ENCODE results near the gene MYPN.

The MYPN gene

DNA sequence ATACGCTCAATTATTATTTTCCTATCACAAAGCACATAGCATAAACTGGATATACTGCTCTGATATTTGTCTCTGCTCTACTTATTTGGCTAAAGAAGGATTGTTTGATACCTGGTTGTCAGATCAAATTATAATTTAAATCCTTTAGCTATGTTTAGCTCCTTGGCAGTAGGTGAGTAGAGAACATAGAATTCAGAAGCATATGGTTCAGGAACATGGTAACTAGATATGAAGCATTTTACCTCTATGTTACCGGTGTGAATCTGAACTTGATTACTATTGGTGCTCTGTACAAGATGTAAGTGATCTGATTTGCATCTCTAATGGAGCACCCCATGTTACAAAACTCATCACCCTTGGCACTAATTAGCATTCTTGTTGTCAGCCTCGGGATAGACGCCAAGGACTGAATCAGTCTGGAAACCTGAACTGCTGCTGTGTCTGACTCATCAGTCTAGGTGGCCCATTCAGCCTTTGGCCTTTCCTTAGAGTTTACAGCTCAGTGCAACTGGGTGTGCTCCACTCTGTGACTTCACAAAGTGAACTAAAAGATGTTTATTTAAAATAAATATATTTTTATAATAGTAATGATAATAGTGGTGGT lies 12.3 kb upstream of the MYPN start:
- DNase-seq = peak; percentile 28

DNA sequence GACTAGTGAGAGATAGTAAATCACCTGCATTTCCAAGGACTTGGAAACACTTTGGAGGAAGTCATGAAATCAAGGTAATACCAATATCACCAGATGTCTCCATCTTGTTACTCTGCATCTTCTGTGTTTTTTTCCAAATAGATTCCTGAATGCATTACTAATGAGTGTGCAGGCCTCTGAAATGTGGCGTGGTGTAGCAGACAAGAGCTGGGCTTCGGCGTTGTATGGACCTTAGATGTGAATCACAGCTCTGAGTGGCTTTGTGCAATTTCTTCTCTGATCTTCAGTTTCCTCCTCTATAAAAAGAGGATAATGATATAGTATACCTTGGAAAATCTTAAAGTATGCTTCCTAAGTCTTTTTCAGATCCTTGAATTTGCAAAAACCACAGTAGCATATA lies 9.6 kb upstream of the MYPN start:
- DNase-seq = no peak

- no peak for DNase-seq
Measured at GRCh38 chr10:68101066-68101465, 8.2 kb upstream of the MYPN start.

GRCh38 chr10:68103261-68103878 lies 5.9 kb upstream of the MYPN start:
- no peak for DNase-seq

- no peak for DNase-seq
Measured at GRCh38 chr10:68103901-68104300, 5.4 kb upstream of the MYPN start.

DNA sequence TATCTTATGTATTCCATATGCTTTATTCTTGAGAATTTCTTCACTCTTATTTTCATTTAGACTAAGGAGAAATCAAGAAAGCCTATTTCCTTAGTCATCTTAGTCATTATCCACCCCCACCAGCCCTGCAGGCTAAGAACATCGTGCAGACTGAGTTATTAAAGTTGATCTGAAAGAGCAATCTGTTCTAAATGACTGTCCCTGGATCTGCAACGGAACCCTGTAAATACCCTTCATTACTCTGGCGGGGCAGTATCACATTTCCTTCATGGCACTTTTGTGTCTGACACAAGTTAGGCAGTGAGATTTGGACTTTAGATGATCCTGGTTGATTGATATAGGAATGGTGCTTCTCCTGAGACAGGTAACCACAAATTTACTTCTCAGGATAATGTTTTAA lies 3.5 kb upstream of the MYPN start:
- no peak for DNase-seq

DNA sequence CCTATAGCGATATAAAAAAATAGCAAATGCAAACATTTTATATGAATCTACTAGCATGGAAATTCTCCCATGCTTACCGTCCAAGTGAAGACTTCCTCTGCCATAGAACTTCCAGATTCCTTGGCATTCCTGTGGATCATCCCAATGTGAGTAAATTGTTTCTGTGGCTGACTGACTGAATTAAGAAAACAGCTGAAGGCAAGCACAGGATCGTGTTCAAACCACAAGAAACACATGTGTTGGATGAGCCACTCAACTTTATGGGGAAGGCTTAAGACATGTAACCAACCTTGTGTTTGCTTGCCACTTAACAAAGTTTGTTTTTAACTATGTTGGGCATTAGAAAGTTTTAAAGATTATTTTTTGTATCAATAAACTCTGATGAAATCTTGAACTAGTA lies 2.6 kb upstream of the MYPN start:
- DNase-seq = peak; percentile 25

- no peak for DNase-seq
Measured at GRCh38 chr10:68107651-68108050, 1.6 kb upstream of the MYPN start.

DNA sequence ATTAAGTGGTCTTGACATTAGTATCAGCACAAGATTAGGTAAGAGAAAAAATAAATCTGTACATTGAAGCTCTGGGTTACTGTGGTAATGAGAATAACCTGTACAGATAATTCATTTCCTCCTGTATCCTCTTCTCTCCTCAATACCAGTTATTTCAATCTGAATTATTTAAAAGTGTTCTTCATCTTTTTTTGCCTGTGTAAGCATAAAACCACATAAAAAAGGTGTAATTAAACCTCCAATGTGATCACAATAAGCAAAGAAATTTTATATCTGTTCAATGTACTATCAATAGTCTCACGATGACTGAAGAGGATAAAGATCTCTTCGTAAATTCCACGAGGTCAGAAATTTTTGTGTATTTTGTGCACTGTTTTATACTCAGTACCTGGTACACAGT lies 1.2 kb upstream of the MYPN start:
- no peak for DNase-seq

DNA sequence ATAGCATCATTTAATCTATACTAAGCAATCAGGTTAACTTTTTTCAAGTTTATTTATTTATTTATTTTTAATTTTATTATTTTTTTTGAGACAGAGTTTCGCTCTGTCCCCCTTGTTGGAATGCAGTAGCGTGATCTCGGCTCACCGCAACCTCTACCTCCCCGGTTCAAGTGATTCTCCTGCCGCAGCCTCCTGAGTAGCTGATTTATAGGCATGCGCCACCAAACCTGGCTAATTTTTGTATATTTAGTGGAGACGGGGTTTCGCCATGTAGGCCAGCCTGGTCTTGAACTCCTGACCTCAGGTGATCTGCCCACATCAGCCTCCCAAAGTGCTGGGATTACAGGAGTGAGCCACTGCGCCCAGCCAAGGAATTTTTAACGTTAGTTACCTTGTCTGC lies 635 bp upstream of the MYPN start:
- DNase-seq = no peak

DNA sequence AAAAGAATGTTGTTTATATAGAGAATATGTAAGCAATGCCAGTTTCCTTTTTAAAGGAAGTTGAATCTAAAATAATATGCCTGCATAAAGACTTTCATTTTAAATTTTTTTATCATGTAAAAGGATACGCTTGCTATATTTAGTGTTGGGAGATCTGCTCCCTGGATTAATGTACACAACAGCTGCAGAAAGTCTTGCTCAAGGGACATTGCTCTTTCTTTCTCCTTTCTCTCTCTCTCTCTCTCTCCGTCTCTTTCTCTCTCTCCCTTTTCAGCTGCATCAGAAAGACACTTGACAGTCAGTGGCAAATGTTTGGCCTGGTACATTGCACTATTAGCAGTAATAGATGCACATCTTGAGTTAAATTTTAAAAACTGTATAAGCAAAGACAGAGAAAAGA lies 739 bp downstream of the MYPN start:
- peak; percentile 20 for DNase-seq

- DNase-seq = no peak
Measured at GRCh38 chr10:68111584-68111983, 2.3 kb downstream of the MYPN start.

- no peak for DNase-seq
Measured at GRCh38 chr10:68112837-68113236, 3.5 kb downstream of the MYPN start.

- DNase-seq = no peak
Measured at GRCh38 chr10:68118657-68119056, 9.4 kb downstream of the MYPN start.

- no peak for DNase-seq
Measured at GRCh38 chr10:68121020-68121743, 11.9 kb downstream of the MYPN start.

DNA sequence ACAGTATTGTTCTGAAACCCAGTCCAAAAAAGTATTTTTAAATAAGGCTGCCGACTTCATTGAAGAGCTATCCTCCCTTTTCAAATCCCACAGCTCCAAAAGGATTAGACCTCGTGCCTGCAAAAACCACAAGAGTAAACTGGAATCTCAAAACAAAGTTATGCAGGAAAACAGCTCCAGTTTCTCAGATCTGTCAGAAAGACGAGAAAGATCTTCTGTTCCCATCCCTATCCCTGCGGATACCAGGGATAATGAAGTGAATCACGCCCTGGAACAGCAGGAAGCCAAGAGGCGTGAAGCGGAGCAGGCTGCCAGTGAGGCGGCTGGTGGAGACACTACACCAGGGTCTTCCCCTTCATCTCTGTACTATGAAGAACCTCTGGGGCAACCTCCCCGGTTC lies 12.6 kb downstream of the MYPN start:
- no peak for DNase-seq

DNA sequence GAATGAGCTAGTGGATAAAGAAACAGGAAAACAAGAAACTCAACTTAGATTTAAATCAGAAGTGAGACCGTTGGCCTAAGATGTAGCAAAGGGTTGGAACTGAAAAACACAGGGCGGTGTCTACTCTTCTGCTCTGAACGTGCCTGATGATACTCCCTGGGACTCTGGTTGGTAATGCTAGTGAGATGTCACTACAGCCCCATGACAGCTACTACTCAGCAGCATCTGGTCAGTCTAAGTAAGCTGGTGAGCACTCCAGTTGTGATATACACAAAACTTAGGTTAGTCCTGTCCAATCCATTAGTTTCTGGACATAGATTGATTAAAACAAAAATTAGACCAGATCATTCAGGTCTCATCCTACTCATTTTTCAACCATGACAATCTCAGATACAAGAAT lies 15.4 kb downstream of the MYPN start:
- no peak for DNase-seq

DNA sequence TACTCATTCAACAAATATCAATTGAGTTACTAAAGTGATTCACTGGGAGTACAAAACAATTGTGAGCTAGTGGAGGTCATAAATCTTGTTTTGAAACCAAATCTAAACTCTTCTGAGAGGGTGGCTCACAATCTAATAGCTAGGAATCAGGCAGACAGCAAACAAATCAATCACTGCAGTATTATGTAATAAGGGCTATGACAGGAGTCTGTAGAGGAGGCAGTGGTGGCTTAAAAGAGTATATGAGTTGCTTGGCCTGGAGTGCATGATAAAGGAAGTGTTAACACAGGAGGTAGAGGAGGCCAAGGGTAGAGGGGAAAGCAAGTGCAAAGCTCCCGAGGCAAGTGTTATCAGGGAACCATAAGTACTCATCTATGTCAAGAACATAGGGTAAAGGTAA lies 16.5 kb downstream of the MYPN start:
- no peak for DNase-seq

DNA sequence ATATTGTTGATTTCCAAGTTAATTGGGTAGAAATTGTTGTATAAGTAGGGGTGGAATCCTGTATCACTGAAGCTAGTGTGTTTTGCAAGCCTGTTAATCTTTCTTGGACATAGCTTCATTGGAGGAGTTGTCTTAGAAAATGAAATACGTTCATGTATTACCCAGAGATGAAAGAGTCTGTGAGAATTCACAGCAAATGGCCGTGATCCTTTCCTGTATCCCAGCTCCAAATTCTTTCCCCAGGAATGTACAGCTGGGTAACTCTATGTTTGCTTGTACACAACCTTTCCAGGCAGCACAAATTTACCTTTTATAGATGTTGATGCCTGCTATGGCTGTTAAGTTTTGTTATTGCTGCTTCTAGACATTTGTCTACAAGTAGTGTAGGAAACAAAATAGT lies 18.7 kb downstream of the MYPN start:
- DNase-seq = no peak

- no peak for DNase-seq
Measured at GRCh38 chr10:68132391-68132790, 23.1 kb downstream of the MYPN start.

DNA sequence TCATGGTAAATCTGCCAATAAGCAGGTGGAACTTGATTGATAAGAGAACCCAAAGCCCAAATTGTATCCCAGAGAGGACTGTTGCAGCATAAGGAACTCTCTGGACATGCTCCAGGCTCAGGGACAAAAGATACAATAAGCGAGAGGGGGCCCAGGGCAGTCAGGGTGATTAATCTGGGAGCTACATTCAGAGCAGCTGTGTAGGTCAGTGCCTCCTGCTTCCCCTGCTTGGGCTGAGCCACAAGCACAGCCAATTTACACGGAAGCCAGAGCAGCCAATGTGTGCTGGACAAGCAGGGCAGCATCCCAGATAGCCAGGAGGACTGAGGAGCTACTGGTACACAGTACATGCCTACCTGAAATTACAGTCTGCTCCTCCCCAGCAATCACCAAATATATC lies 24.2 kb downstream of the MYPN start:
- DNase-seq = no peak

GRCh38 chr10:68135362-68135761 lies 26.1 kb downstream of the MYPN start:
- no peak for DNase-seq

DNA sequence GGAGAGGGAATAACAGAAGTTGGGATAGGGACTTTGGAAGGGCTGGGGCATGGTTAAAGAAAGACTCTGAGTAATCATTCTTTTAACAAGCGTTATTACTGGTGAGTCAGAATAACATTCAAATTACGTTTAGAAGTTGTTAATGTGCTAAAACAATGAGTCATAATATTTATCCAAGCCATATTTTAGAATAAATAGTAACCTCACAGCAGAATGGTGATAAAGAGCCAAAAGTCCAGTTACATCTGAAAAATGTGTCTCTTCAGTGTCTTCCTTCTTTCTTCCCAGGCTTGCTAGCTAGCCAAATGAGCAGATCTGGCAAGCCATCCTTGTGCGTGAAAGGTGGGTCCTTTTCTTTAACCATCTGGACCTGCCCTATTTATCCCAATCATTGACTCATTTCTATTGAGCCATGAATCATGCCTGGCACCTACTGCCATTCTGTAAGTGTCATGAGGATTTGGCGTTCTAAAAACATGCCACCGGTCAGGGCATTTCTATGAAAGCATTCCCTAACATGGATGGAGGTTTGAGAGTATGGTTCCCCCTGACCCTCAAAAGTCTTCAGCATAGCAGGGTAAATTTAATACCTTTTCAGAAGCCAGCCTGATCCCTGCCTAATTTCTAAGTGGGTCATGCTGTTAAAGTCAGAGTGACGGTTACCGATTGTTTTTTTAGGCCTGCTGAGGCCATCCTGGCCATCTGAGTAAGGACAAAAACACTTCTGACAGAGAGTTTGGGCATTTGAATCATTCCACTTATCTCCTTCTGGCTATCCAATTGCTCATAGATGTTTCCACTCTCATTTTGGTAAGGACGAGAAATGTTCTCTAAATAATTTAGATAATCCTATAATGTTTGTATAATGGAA lies 26.9 kb downstream of the MYPN start:
- no peak for DNase-seq

DNA sequence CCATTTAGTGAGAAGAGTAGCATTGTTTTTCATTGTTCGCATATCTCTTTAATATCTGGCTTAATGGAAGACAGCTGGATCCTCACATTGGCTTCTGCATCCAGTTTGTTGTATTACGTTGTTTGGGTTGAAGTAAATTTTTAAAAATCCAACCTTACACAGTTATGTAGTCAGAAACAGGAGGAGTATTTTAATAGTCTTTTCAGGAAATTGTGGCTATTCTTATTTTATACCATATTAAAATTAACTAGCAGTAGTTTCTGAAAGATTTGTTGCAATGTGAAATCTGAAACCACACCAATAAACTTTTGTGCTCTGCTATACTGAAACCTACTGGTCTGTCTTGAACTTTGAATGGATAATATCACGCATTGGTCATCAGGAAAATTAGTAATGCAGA lies 27.9 kb downstream of the MYPN start:
- DNase-seq = no peak
